ENCODE results near the gene CCDC7. TPM values are rescaled to one million over a fixed set of nuclear protein-coding genes. Genes with fewer than 3 reads are reported as not detected.
"Not testable (repeated sequence)": the region's sequence is repeated elsewhere in the genome, so short reads cannot be mapped to it uniquely, and the experiment has no call there.

The CCDC7 gene
- total RNA-seq, 1 experiment from 2014 or later = 1.9 TPM

DNA sequence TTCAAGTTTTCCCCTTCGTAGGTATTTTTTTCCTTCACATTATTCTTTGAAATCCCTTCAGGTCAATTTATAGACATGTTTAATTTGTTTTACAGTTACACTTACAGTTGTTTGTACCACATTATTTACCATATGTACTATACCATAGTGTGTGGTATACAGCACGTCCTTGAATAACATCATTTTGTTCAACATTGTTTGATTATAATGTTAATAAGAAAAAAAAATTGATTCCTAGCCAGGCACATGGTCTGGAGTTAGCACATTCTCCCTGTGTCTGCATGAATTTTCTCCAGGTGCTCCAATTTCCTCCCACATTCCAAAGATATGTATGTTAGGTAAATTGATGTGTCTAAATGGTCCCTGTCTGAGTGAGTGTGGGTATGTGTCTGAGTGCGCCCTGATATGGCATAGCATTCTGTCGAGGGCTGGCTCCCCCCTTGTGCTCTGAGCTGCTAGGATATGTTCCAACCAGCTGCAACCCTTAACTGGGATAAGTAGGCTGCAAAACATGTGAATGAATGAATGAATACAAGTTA lies 247.6 kb downstream of the CCDC7 start (continued):
- TF ChIP-seq, protein P1, sequence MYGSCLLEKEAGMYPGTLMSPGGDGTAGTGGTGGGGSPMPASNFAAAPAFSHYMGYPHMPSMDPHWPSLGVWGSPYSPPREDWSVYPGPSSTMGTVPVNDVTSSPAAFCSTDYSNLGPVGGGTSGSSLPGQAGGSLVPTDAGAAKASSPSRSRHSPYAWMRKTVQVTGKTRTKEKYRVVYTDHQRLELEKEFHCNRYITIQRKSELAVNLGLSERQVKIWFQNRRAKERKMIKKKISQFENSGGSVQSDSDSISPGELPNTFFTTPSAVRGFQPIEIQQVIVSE (CRISPR knock-in tag; IDR thresholded peaks at IDR 0.05; ENCODE audit: borderline replicate concordance) = no peak
- TF ChIP-seq IRF1 (CRISPR knock-in tag; IDR thresholded peaks at IDR 0.05) (no peak), NR1H2 (CRISPR knock-in tag; IDR thresholded peaks at IDR 0.05) (no peak), FOXP4 (CRISPR knock-in tag; IDR thresholded peaks at IDR 0.05) (no peak), NFATC4 (CRISPR knock-in tag; IDR thresholded peaks at IDR 0.05) (no peak), ZNF219 (CRISPR knock-in tag; IDR thresholded peaks at IDR 0.05; ENCODE audit: borderline replicate concordance) (no peak), TCF7 (CRISPR knock-in tag; IDR thresholded peaks at IDR 0.05; ENCODE audit: low read depth) (no peak)

GRCh38 chr10:32699683-32700082 lies 253.7 kb downstream of the CCDC7 start:
- CTCF ChIA-PET = not testable (repeated sequence)

GRCh38 chr10:32713560-32713959 lies 267.6 kb downstream of the CCDC7 start:
- Mint-ChIP-seq H3K9me3 (peaks cover 4% of the 10 kb centered on the region), H3K4me3 (no peak overlapping the region), H3K36me3 (no peaks in the 10 kb centered on the region; the same call in 1 of the 2 replicates), H3K27me3 (ENCODE audit: low read depth) (peaks cover 3% of the 10 kb centered on the region; the same call in 1 of the 2 replicates), H3K4me1 (0 out of 2 replicates have a peak, but pooled peaks cover 8% of the 10 kb centered on the region), H3K27ac (no peak overlapping the region)
- ATAC-seq (0 out of 2 replicates have a peak, but pooled peaks have one; percentile 22), DNase-seq (ENCODE audit: low spot score) (no peak)
- TF ChIP-seq EMX1 (CRISPR knock-in tag; IDR thresholded peaks at IDR 0.05) (no peak), FOXP1 (CRISPR knock-in tag; IDR thresholded peaks at IDR 0.05; ENCODE audit: borderline replicate concordance) (no peak), SMAD3 (CRISPR knock-in tag; IDR thresholded peaks at IDR 0.05; ENCODE audit: borderline replicate concordance) (no peak)
- TF ChIP-seq, protein P2, sequence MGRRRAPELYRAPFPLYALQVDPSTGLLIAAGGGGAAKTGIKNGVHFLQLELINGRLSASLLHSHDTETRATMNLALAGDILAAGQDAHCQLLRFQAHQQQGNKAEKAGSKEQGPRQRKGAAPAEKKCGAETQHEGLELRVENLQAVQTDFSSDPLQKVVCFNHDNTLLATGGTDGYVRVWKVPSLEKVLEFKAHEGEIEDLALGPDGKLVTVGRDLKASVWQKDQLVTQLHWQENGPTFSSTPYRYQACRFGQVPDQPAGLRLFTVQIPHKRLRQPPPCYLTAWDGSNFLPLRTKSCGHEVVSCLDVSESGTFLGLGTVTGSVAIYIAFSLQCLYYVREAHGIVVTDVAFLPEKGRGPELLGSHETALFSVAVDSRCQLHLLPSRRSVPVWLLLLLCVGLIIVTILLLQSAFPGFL (CRISPR knock-in tag; IDR thresholded peaks at IDR 0.05; ENCODE audit: borderline replicate concordance) = no peak
- TF ChIP-seq, protein P3, sequence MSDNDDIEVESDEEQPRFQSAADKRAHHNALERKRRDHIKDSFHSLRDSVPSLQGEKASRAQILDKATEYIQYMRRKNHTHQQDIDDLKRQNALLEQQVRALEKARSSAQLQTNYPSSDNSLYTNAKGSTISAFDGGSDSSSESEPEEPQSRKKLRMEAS (CRISPR knock-in tag; IDR thresholded peaks at IDR 0.05) = no peak
- ChIA-PET POLR2A (no interaction called here), CTCF (no interaction called here)

More at GRCh38 chr10:32699683-32700082, 253.7 kb downstream of the CCDC7 start:
- H3K27ac Mint-ChIP-seq; POLR2A ChIA-PET; ATAC-seq; H3K4me3 Mint-ChIP-seq; DNase-seq (ENCODE audit: low spot score); H3K4me1 Mint-ChIP-seq: not testable (repeated sequence)
- peaks cover 31% of the 10 kb centered on the region for H3K36me3 Mint-ChIP-seq
- H3K9me3 Mint-ChIP-seq = peaks cover 64% of the 10 kb centered on the region
- H3K27me3 Mint-ChIP-seq (ENCODE audit: low read depth) = peaks cover 11% of the 10 kb centered on the region

DNA sequence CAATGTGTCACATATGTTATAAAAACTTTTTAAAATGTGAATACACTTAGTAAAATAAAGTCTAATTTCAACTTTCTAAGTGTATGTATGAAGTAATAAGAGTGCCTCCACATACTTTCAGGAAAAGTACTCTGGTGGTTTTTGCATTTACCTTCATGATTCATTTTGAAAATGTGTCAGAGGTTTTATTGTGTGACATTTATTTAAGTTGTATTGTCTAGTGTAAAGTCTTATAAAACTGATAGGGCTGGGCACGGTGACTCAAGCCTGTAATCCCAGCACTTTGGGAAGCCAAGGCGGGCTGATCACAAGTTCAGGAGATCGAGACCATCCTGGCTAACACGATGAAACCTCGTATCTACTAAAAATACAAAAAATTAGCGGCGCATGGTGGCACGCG lies 285.6 kb downstream of the CCDC7 start:
- Mint-ChIP-seq H3K27me3 (ENCODE audit: low read depth) (no peaks in the 10 kb centered on the region), H3K36me3 (no peaks in the 10 kb centered on the region), H3K4me1 (no peaks in the 10 kb centered on the region), H3K9me3 (no peaks in the 10 kb centered on the region), H3K27ac (no peak overlapping the region), H3K4me3 (no peak overlapping the region)
- POLR2A ChIA-PET = no interaction called here
- CTCF ChIA-PET = no interaction called here
- DNase-seq (ENCODE audit: low spot score) (no peak), ATAC-seq (no peak)
- TF ChIP-seq ZNF671 (CRISPR knock-in tag; IDR thresholded peaks at IDR 0.05) (no peak), FOXK1 (CRISPR knock-in tag; IDR thresholded peaks at IDR 0.05) (no peak), FOXP4 (CRISPR knock-in tag; IDR thresholded peaks at IDR 0.05) (no peak), ZNF263 (CRISPR knock-in tag; IDR thresholded peaks at IDR 0.05; ENCODE audit: low read depth) (no peak), USF2 (CRISPR knock-in tag; IDR thresholded peaks at IDR 0.05) (no peak), ZNF138 (CRISPR knock-in tag; conservative IDR thresholded peaks at IDR 0.05) (no peak), PRRX2 (CRISPR knock-in tag; IDR thresholded peaks at IDR 0.05) (no peak), TEAD4 (CRISPR knock-in tag; IDR thresholded peaks at IDR 0.05) (no peak)
- TF ChIP-seq, protein P3 (CRISPR knock-in tag; IDR thresholded peaks at IDR 0.05) = no peak
